Measurements from ENCODE around the gene ATP2A2. TPM values are rescaled to one million over a fixed set of nuclear protein-coding genes. Genes with fewer than 3 reads are reported as not detected.

ATP2A2 gene
- total and polyA plus RNA-seq, 4 donors: 129 to 304 (median 263) TPM

DNA sequence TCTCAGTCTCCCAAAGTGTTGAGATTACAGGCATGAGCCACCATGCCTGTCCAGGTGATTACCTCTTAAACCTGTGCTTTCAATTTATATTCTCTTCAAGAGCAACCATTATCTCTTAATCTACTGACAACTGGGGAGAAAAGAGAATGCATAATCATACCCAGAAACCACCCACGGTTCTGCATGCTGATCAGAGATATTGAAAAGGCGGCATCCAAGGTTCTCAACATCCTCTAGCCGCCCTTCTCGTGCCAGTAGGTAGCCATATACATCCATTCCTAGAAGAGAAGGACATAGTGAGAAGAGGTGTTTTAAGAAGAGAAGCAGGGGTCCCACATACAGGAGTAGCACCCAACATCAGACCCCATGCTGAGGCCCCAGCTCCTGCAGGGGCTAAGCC lies 101.6 kb downstream of the ATP2A2 start:
- Histone ChIP-seq H3K27ac (ENCODE audit: low read depth, low read length) (no peak overlapping the region), H3K36me3 (ENCODE audit: control insufficient read depth, insufficient read depth, low read length) (peaks cover 75% of the 10 kb centered on the region)

More for the DNA sequence above, 101.6 kb downstream of the ATP2A2 start:
- H3K27me3 ChIP-seq (ENCODE audit: control insufficient read depth, insufficient read depth, low read length): no peaks in the 10 kb centered on the region
- no peak overlapping the region for H3K4me3 ChIP-seq (ENCODE audit: low read depth, low read length)
- DNase-seq (ENCODE audit: low read depth in 4 of 6, low spot score in 6 of 6): no peak
- H3K4me1 ChIP-seq (ENCODE audit: control insufficient read depth, insufficient read depth, low read length): no peaks in the 10 kb centered on the region
- no peaks in the 10 kb centered on the region for H3K9me3 ChIP-seq (ENCODE audit: control insufficient read depth, insufficient read depth, low read length)
- WGBS (ENCODE audit: insufficient coverage): no CpG with 5 or more reads among the region's 4 CpGs

Small RNAs within 50 kb of the gene (small RNA-seq; reads per million reads assigned to genes)
- not detected for gene RN7SL769P (ENCODE audit: low replicate concordance)

Other genes with a start within 250 kb of the ATP2A2 start
- 10 to 100 TPM; 45.2 to 84.9 TPM for gene C12orf76, start 232.7 kb upstream of the ATP2A2 start, total RNA-seq
- 10 to 100 TPM; 88.8 to 94.4 TPM for gene C12orf76, start 232.7 kb upstream of the ATP2A2 start, polyA plus RNA-seq (ENCODE audit: insufficient read length in 2 of 2)
- gene IFT81, start 156.9 kb upstream of the ATP2A2 start, total RNA-seq: 10 to 100 TPM; 35.7 to 39.8 TPM
- gene IFT81, start 156.9 kb upstream of the ATP2A2 start, polyA plus RNA-seq (ENCODE audit: insufficient read length in 2 of 2): 10 to 100 TPM; 28.5 to 35.9 TPM
- 10 to 100 TPM; 52.1 to 65.8 TPM for gene ANAPC7, start 122.5 kb downstream of the ATP2A2 start, total RNA-seq
- gene ANAPC7, start 122.5 kb downstream of the ATP2A2 start, polyA plus RNA-seq (ENCODE audit: insufficient read length in 2 of 2): 100 to 1,000 TPM in 1 of 2 donors, 10 to 100 TPM in 1; 81.5 to 117 TPM
- 100 to 1,000 TPM; 129 to 175 TPM for gene ARPC3, start 169.1 kb downstream of the ATP2A2 start, total RNA-seq
- gene ARPC3, start 169.1 kb downstream of the ATP2A2 start, polyA plus RNA-seq (ENCODE audit: insufficient read length in 2 of 2): 100 to 1,000 TPM; 217 to 219 TPM
- gene GPN3, start 187.0 kb downstream of the ATP2A2 start, total RNA-seq: 10 to 100 TPM; 19.1 to 19.3 TPM
- 10 to 100 TPM; 21.7 to 27.8 TPM for gene GPN3, start 187.0 kb downstream of the ATP2A2 start, polyA plus RNA-seq (ENCODE audit: insufficient read length in 2 of 2)
- gene FAM216A, start 187.6 kb downstream of the ATP2A2 start, total RNA-seq: 10 to 100 TPM; 24.4 to 37.4 TPM
- gene FAM216A, start 187.6 kb downstream of the ATP2A2 start, polyA plus RNA-seq (ENCODE audit: insufficient read length in 2 of 2): 10 to 100 TPM; 69.5 to 77.2 TPM
- 10 to 100 TPM; 87.9 to 95.9 TPM for gene VPS29, start 220.9 kb downstream of the ATP2A2 start, total RNA-seq
- gene VPS29, start 220.9 kb downstream of the ATP2A2 start, polyA plus RNA-seq (ENCODE audit: insufficient read length in 2 of 2): 100 to 1,000 TPM; 152 to 161 TPM
- 1 to 10 TPM in 1 of 2 donors, under 1 TPM in 1; 0.89 to 1.2 TPM for gene RAD9B, start 221.1 kb downstream of the ATP2A2 start, total RNA-seq
- gene RAD9B, start 221.1 kb downstream of the ATP2A2 start, polyA plus RNA-seq (ENCODE audit: insufficient read length in 2 of 2): 1 to 10 TPM; 1.0 to 1.7 TPM

Measured in spinal cord (tissue), 10 donors.